Neural progenitor cell (in vitro differentiated cells): ENCODE measurements around the gene PEPD. TPM values are rescaled to one million over a fixed set of nuclear protein-coding genes. Genes with fewer than 3 reads are reported as not detected.

Source experiments
- DNase-seq: peaks from one replicate; pipeline ENCODE4 v3.0.0-alpha.2; 2016; ENCODE audit warnings: low spot score
- H2AFZ ChIP-seq: fragments of 200-600 bp; sonication (generic); replicated peaks from 2 replicates; pipeline ENCODE4 v1.6.1; 2016; ENCODE audit warnings: antibody characterized with exemption
- H3F3A ChIP-seq: fragments of 200-600 bp; sonication (generic); 2 replicates; pipeline ENCODE4 v1.6.1; 2016; ENCODE audit warnings: antibody characterized with exemption, low read depth
- H3K27ac ChIP-seq: fragments of 200-600 bp; sonication (generic); 2 replicates; pipeline ENCODE4 v1.5.1; 2016; ENCODE audit warnings: mild to moderate bottlenecking
- H3K27me3 ChIP-seq: fragments of 200-600 bp; sonication (generic); 2 replicates; pipeline ENCODE4 v1.6.1; 2016; ENCODE audit warnings: mild to moderate bottlenecking, moderate library complexity
- H3K36me3 ChIP-seq: fragments of 200-600 bp; sonication (generic); 2 replicates; pipeline ENCODE4 v1.5.1; 2016
- H3K4me1 ChIP-seq: fragments of 200-600 bp; sonication (generic); 2 replicates; pipeline ENCODE4 v1.6.1; 2016; ENCODE audit warnings: mixed run types
- H3K4me2 ChIP-seq: fragments of 200-600 bp; sonication (generic); 2 replicates; pipeline ENCODE4 v1.6.1; 2016
- H3K4me3 ChIP-seq: fragments of 200-600 bp; sonication (generic); 2 replicates; pipeline ENCODE4 v1.5.1; 2016
- H3K79me2 ChIP-seq: fragments of 200-600 bp; sonication (generic); 2 replicates; pipeline ENCODE4 v1.6.1; 2016; ENCODE audit warnings: low read depth
- H3K9ac ChIP-seq: fragments of 200-600 bp; sonication (generic); 2 replicates; pipeline ENCODE4 v1.6.1; 2016
- H3K9me3 ChIP-seq: fragments of 200-600 bp; sonication (generic); 2 replicates; pipeline ENCODE4 v1.5.1; 2016; ENCODE audit warnings: low read depth
- H4K20me1 ChIP-seq: fragments of 200-600 bp; sonication (generic); 2 replicates; pipeline ENCODE4 v1.6.1; 2016; ENCODE audit warnings: low read depth
- H3K27ac Mint-ChIP-seq: 3 replicates; pipeline ENCODE4 v1.8.0; 2021; ENCODE audit warnings: mixed read lengths
- H3K27me3 Mint-ChIP-seq: 2 replicates; pipeline ENCODE4 v1.8.0; 2022; ENCODE audit warnings: low read depth, mild to moderate bottlenecking, inconsistent platforms, moderate library complexity, mixed read lengths; ENCODE audit not compliant: insufficient read depth
- H3K36me3 Mint-ChIP-seq: 3 replicates; pipeline ENCODE4 v1.8.0; 2021; ENCODE audit warnings: mixed read lengths
- H3K4me1 Mint-ChIP-seq: 3 replicates; pipeline ENCODE4 v1.8.0; 2021; ENCODE audit warnings: mixed read lengths
- H3K4me3 Mint-ChIP-seq: 3 replicates; pipeline ENCODE4 v1.8.0; 2021; ENCODE audit warnings: mild to moderate bottlenecking, moderate library complexity, mixed read lengths
- H3K9me3 Mint-ChIP-seq: 3 replicates; pipeline ENCODE4 v1.8.0; 2020; ENCODE audit warnings: mixed read lengths
- EZH2 ChIP-seq: fragments of 200-600 bp; sonication (generic); IDR thresholded peaks from 2 replicates; pipeline ENCODE4 v1.6.1; 2017; ENCODE audit warnings: antibody characterized with exemption, mild to moderate bottlenecking, moderate library complexity
- EZH2phosphoT487 ChIP-seq: fragments of 200-600 bp; sonication (generic); IDR thresholded peaks from 2 replicates; pipeline ENCODE4 v1.6.1; 2017; ENCODE audit warnings: antibody characterized with exemption
- total RNA-seq: library from RNA; depleted of rRNA; stranded (reverse); fragments of >200 nt; gene quantifications from 2 replicates; pipeline ENCODE4 v1.2.3, GENCODE V29; 2015; ENCODE audit warnings: low replicate concordance
- TF ChIP-seq, protein P1 (sequence below): fragments of 200-600 bp; sonication (generic); IDR thresholded peaks from 2 replicates; pipeline ENCODE4 v1.5.1; 2017; ENCODE audit warnings: antibody characterized with exemption, mild to moderate bottlenecking

PEPD gene
- total RNA-seq, 1 donor from 2014 or later, result 47.0 TPM

DNA sequence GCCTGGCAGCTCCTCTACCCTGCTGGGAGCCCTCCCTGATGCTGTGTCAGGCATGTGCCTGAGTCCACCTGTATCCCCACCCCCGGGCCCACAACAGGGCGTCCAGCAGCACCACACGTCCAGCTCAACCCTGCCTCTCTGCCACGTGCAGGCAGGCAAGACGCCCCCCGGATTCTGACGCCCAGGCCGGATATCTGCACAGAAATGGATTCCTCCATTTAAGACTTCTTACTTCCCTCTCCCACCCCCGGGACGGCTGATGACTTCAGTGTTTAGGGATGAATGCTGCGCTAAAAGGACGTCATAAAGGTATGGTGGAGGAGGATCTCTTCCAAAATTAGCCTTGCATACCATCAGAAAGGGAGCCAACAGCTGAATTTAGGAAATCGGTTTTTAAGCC is 10.2 kb downstream of the PEPD start:
- Mint-ChIP-seq H3K4me1 (peaks cover 16% of the 10 kb centered on the region), H3K36me3 (no peaks in the 10 kb centered on the region), H3K27ac (peak overlapping the region; percentile 67), H3K9me3 (no peaks in the 10 kb centered on the region), H3K4me3 (no peak overlapping the region), H3K27me3 (peaks cover 2% of the 10 kb centered on the region)
- no peaks in the 10 kb centered on the region for H3K9me3 ChIP-seq
- no peak overlapping the region for H3K9ac ChIP-seq
- no peak overlapping the region for H3K27ac ChIP-seq
- H3K27me3 ChIP-seq, result no peaks in the 10 kb centered on the region
- H3K79me2 ChIP-seq, result peaks cover 17% of the 10 kb centered on the region
- DNase-seq, result no peak
- no peaks in the 10 kb centered on the region for H3F3A ChIP-seq
- H4K20me1 ChIP-seq, result peaks cover 3% of the 10 kb centered on the region
- no peak overlapping the region for H2AFZ ChIP-seq
- TF ChIP-seq, protein P1, sequence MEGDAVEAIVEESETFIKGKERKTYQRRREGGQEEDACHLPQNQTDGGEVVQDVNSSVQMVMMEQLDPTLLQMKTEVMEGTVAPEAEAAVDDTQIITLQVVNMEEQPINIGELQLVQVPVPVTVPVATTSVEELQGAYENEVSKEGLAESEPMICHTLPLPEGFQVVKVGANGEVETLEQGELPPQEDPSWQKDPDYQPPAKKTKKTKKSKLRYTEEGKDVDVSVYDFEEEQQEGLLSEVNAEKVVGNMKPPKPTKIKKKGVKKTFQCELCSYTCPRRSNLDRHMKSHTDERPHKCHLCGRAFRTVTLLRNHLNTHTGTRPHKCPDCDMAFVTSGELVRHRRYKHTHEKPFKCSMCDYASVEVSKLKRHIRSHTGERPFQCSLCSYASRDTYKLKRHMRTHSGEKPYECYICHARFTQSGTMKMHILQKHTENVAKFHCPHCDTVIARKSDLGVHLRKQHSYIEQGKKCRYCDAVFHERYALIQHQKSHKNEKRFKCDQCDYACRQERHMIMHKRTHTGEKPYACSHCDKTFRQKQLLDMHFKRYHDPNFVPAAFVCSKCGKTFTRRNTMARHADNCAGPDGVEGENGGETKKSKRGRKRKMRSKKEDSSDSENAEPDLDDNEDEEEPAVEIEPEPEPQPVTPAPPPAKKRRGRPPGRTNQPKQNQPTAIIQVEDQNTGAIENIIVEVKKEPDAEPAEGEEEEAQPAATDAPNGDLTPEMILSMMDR, result no peak
- TF ChIP-seq EZH2, result no peak
- TF ChIP-seq EZH2phosphoT487, result no peak
- no peaks in the 10 kb centered on the region for H3K4me1 ChIP-seq
- H3K36me3 ChIP-seq, result no peaks in the 10 kb centered on the region
- no peak overlapping the region for H3K4me2 ChIP-seq
- H3K4me3 ChIP-seq, result no peak overlapping the region

DNA sequence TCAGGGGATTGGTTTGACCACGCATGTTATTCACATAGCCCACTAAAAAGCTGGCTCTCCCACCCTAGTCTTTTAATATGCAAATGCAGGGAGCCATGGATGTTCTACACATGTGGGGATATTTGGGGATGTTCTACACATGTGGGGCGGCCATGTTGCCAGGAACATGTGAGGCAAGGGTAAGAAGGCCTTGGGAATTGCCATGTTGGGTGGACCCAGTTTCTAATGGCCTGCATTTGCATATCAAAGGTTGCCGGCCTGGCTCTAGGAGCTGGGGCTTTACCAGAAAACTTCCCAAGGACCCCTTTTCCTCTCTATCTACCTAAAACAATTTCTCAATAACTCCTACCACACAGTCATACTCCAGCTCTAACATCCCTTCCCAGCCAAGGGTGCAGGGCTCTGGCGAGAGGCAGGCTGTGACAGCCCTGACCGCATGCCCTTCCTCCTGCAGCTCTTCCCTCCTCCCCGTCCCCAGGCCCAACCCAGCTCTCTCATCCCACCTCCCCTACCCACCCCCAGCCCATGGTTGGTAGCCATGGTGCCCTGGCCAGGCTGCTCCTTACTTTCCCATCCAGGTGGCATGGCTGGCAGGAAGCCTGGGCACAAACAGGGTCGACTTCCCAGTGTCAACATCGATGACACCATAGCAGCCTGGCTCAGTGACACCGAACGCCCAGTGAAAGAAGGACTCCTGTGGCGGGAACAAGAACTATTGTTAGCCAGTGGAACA is 11.0 kb downstream of the PEPD start:
- Mint-ChIP-seq H3K4me3 (no peak overlapping the region), H3K4me1 (peaks cover 19% of the 10 kb centered on the region), H3K9me3 (no peaks in the 10 kb centered on the region), H3K36me3 (no peaks in the 10 kb centered on the region), H3K27ac (no peak overlapping the region), H3K27me3 (peaks cover 2% of the 10 kb centered on the region)
- Histone ChIP-seq H3K27me3 (no peaks in the 10 kb centered on the region), H2AFZ (no peak overlapping the region), H3K9ac (no peak overlapping the region), H3K27ac (no peak overlapping the region), H3K4me3 (no peak overlapping the region), H3K4me2 (no peak overlapping the region), H3F3A (no peaks in the 10 kb centered on the region), H3K36me3 (no peaks in the 10 kb centered on the region), H3K4me1 (no peaks in the 10 kb centered on the region), H3K9me3 (no peaks in the 10 kb centered on the region), H3K79me2 (peaks cover 10% of the 10 kb centered on the region), H4K20me1 (peaks cover 3% of the 10 kb centered on the region)
- no peak for TF ChIP-seq EZH2
- no peak for TF ChIP-seq EZH2phosphoT487
- DNase-seq, result no peak

DNA sequence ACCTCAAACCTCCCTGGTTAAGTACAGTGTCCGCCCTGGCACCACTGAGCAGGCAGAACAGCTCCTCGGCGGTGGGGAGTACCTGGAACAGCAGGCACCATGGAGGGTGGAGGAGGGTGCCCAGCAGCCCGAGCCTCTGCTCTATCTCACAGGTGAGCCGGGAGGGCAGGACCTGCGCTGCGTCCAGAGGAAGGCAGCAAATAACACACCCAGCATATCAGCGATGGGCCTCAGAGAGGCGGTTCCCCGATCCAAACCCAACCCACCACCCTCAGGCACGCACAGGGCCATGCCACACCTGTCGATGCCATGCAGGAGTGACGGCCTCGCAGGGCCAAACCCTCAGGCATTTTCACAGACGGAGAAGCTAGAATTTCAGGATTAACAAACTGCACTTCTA is 11.8 kb downstream of the PEPD start:
- H4K20me1 ChIP-seq, result peaks cover 3% of the 10 kb centered on the region
- H3F3A ChIP-seq, result no peaks in the 10 kb centered on the region
- Mint-ChIP-seq H3K9me3 (no peaks in the 10 kb centered on the region), H3K36me3 (no peaks in the 10 kb centered on the region), H3K4me1 (peaks cover 21% of the 10 kb centered on the region), H3K27ac (no peak overlapping the region), H3K27me3 (peaks cover 2% of the 10 kb centered on the region), H3K4me3 (no peak overlapping the region)
- H3K27me3 ChIP-seq, result no peaks in the 10 kb centered on the region
- TF ChIP-seq EZH2 (no peak), EZH2phosphoT487 (no peak)
- TF ChIP-seq, protein P1, result no peak
- H3K4me2 ChIP-seq, result no peak overlapping the region
- H3K4me3 ChIP-seq, result no peak overlapping the region
- H3K27ac ChIP-seq, result no peak overlapping the region
- no peaks in the 10 kb centered on the region for H3K4me1 ChIP-seq
- no peak overlapping the region for H2AFZ ChIP-seq
- no peaks in the 10 kb centered on the region for H3K36me3 ChIP-seq
- peaks cover 8% of the 10 kb centered on the region for H3K79me2 ChIP-seq
- no peak overlapping the region for H3K9ac ChIP-seq
- no peaks in the 10 kb centered on the region for H3K9me3 ChIP-seq
- no peak for DNase-seq

DNA sequence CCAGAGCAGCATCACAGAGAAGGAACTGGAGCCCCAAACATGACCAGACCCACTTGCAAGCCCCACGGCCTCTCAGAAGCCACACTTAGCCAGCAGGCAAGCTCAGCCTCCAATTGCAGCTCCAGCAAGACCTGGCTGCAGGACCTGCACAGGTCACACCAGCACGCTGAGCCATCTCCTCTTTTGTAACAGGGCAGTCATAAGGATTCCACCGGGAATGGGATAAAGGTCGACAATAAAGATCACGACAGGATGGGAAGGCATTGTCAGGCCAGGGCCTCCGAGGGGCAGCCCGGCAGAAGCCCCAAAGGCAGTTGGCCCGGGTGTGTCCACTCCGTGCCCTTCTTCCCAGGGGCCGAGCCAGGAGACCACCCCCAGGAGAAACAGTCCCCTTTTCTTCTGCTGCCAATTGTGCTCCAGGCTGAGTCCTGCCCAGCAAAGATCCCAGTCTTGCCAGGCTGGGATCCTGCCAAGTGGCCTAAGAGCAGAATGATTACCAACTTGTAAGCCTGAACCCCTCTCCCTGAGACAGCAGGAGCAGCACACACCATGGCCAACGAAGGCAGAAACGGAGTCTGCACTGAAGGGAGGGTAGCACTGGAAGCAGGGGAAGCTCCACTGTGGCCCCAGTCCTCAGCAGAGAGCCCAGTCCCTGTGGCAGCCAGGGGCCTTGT is 12.5 kb downstream of the PEPD start:
- H2AFZ ChIP-seq, result no peak overlapping the region
- DNase-seq, result no peak

More for the DNA sequence above, 12.5 kb downstream of the PEPD start:
- Mint-ChIP-seq H3K9me3 (no peaks in the 10 kb centered on the region), H3K4me3 (no peak overlapping the region), H3K27me3 (peaks cover 2% of the 10 kb centered on the region), H3K27ac (no peak overlapping the region), H3K4me1 (peaks cover 22% of the 10 kb centered on the region), H3K36me3 (no peaks in the 10 kb centered on the region)
- H3K79me2 ChIP-seq, result peaks cover 8% of the 10 kb centered on the region
- no peak overlapping the region for H3K4me3 ChIP-seq
- H3K4me1 ChIP-seq, result no peaks in the 10 kb centered on the region
- no peaks in the 10 kb centered on the region for H3K36me3 ChIP-seq
- H3K4me2 ChIP-seq, result no peak overlapping the region
- peaks cover 3% of the 10 kb centered on the region for H4K20me1 ChIP-seq
- H3F3A ChIP-seq, result no peaks in the 10 kb centered on the region
- no peaks in the 10 kb centered on the region for H3K27me3 ChIP-seq
- H3K9ac ChIP-seq, result no peak overlapping the region
- TF ChIP-seq, protein P1, result no peak
- TF ChIP-seq EZH2 (no peak), EZH2phosphoT487 (no peak)
- no peak overlapping the region for H3K27ac ChIP-seq
- H3K9me3 ChIP-seq, result no peaks in the 10 kb centered on the region
